Lower leg skin (tissue), 3 donors: ENCODE measurements around the gene FBXW8.

ENCODE experiments used
- CTCF ChIP-seq, 3 donors: fragments of 450-650 bp; IDR thresholded peaks; one replicate each; pipeline ENCODE4 v1.5.1; 2016; ENCODE audit warnings: antibody characterized with exemption in 3 of 3, mild to moderate bottlenecking in 3 of 3, moderate library complexity in 2 of 3
- POLR2A ChIP-seq, 2 donors: fragments of 450-650 bp; IDR thresholded peaks; one replicate each; pipeline ENCODE4 v1.6.1; 2016 to 2017; ENCODE audit warnings: antibody characterized with exemption in 2 of 2, mild to moderate bottlenecking in 1 of 2, moderate library complexity in 1 of 2

DNA sequence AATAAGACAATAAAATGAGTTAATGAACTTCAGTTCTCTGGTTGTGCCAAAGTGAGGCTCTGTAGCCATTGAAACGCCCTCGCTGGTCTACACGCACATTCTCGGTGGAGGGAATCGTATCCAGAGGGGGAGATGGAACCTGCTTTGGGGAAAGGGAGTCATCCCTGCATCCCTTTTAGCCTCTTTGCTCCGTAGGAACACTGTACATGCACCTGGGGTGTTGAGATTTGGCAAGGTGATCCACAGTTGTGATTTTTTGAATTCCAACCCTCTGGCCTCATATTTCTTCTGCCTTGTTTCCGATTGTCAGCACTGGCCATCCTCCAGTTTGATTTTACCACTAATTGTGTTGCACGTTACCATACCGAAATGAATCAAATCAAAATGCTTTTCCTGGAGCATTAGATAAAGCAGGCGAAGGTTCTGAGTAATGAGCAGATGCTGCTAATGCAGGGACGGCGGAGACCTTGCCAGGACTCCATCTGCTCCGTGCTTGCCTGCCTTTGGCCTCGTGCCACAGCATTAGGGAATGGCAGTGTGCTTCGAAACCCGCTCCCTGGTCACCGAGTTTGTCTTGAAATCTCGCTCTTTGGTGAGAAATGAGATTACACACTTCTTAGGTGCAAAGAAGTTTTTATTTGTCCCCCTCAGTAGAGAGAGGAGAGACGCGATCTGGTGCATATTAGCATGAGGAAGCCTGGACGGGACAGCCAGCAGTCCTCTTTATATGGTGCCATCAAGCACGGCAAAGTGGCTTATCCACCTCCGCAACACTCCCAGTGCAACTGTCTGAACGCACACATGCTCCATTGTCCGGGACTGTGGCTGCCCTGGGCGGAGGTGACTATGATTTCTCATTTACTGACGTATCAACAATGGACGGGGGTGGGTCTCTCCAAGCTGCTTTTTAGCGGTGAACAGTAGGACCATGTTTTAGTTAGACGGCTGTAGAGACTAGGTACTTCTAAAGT, 59.1 kb downstream of the FBXW8 start:
- TF ChIP-seq CTCF (IDR thresholded peaks at IDR 0.05) (no peak), POLR2A (IDR thresholded peaks at IDR 0.05) (no peak)
